Dedifferentiated amniotic fluid mesenchymal stem cell (primary cell): Measurements from ENCODE around the gene ZNF3.

ENCODE experiments used
- DNase-seq: peaks from one replicate; pipeline ENCODE4 v3.0.0-alpha.2; 2016; ENCODE audit errors: extremely low spot score

ZNF3 gene

GRCh38 chr7:100053215-100053614 is 28.3 kb downstream of the ZNF3 start:
- DNase-seq, result peak; percentile 63

GRCh38 chr7:100051611-100052010 is 29.9 kb downstream of the ZNF3 start:
- no peak for DNase-seq

GRCh38 chr7:100049441-100050291 is 31.9 kb downstream of the ZNF3 start, which contains the start of gene ZSCAN21:
Gene ZSCAN21 (plus strand): TSS chr7:100049774. CDS start chr7:100057007, 7,233 bp downstream.
- DNase-seq, result peak; percentile 83

DNA sequence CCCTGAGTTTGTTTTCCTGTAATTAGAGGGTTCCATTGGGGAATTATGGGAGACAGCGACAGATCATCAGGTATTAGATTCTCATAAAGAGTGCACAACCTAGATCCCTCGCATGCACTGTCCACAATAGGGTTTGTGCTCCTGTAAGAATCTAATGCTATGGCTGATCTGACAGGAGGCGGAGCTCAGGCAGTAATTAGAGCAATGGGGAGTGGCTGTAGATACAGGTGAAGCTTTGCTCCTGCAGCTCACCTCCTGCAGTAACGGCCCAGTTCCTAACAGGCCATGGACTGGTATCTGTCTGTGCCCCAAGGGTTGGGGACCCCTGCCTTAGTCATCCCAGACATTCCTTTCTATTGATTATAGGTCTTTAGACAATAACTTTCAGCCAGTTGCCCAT is 32.8 kb downstream of the ZNF3 start:
- no peak for DNase-seq

- DNase-seq, result no peak
These were observed 36.8 kb downstream of the ZNF3 start for GRCh38 chr7:100044718-100045117.

DNA sequence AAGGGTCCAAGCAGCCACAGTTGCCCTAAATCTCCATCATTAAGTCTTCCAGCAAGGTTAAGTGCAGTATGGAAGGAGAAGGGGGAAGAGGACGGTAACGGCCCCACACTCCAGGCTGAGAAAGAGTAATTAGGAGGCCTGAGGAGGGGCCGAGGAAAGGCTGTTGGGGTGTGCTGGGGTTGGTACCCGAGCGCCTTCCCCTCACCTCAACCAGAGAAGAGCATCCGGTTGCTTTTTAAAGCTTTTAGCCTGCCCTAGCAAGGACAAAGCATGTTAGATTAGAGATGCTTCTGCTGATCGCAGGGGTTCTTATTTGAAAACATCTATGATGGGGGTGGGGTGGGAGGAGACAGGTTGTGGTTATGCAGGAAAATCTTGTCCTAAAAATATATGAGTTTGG is 40.9 kb downstream of the ZNF3 start:
- no peak for DNase-seq

DNA sequence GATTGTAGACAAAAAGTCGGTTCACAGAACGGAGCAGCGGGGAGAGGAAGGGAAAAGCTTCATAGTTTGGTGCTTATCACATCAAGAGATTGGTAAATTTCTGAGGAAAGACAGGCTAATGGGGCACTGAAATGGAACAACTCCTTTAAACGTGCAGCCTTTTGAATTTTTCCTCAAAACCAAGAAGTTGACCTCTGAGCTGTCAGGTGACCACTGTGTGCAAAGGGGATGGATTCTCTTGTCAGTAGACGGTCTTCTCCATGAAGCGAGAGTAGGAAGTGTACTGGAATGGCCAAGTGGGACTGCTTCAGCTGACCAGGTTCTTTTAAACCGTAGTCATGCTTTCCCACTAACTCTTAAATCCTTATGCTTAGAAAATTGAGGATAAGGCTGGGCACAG is 43.2 kb downstream of the ZNF3 start:
- no peak for DNase-seq

GRCh38 chr7:100035876-100036275 is 45.6 kb downstream of the ZNF3 start:
- DNase-seq, result no peak

GRCh38 chr7:100034871-100035510 is 46.5 kb downstream of the ZNF3 start:
- DNase-seq, result peak; percentile 93

DNA sequence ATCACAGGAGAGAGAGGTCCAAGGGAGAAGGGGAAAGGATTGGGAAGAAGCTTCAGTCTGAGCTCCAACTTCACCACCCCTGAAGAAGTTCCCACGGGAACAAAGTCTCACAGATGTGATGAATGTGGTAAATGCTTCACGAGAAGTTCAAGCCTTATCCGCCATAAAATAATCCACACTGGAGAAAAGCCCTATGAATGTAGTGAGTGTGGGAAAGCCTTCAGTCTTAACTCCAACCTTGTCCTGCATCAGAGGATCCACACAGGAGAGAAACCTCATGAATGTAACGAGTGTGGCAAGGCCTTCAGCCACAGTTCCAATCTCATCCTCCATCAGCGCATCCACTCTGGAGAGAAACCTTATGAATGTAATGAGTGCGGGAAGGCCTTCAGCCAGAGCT is 48.0 kb downstream of the ZNF3 start:
- no peak for DNase-seq

DNA sequence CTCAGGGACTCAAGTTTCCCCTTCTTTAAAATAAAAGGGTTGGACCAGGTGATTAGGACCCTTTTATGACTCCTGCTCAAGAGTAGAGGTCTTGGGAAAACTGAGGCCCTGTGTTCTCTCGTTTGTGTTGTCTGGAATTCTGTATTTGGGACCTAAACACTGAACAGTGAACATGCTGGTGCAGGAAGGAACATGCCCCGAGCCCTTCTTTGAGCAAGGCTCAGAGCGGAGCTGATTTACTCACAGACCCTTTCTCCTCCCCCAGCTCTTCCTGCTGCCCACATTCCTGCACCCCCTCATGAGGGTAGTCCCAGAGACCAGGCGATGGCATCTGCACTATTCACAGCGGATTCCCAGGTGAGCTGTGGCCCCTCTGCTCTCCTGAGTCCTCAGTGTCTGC is 51.9 kb downstream of the ZNF3 start:
- DNase-seq, result no peak

DNA sequence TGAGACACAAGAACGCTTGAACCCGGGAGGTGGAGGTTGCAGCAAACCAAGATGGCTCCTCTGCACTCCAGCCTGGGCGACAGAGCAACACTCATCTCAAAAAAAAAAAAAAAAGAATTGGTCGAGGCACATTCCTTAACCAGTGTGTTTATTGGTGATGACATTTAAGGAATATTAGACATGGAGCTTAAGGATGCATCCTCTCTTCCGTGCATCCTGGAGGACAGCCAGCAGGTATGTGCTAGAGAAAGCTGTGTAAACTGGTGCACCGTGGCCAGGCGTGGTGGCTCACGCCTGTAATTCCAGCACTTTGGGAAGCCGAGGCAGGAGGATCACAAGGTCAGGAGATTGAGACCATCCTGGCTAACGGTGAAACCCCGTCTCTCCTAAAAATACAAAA is 54.3 kb downstream of the ZNF3 start:
- no peak for DNase-seq

- DNase-seq, result no peak
These were observed 57.4 kb downstream of the ZNF3 start for GRCh38 chr7:100024020-100024619.

DNA sequence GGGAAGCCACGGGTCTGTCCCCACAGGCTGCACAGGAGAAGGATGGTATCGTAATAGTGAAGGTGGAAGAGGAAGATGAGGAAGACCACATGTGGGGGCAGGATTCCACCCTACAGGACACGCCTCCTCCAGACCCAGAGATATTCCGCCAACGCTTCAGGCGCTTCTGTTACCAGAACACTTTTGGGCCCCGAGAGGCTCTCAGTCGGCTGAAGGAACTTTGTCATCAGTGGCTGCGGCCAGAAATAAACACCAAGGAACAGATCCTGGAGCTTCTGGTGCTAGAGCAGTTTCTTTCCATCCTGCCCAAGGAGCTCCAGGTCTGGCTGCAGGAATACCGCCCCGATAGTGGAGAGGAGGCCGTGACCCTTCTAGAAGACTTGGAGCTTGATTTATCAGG is 58.0 kb downstream of the ZNF3 start:
- DNase-seq, result no peak

DNA sequence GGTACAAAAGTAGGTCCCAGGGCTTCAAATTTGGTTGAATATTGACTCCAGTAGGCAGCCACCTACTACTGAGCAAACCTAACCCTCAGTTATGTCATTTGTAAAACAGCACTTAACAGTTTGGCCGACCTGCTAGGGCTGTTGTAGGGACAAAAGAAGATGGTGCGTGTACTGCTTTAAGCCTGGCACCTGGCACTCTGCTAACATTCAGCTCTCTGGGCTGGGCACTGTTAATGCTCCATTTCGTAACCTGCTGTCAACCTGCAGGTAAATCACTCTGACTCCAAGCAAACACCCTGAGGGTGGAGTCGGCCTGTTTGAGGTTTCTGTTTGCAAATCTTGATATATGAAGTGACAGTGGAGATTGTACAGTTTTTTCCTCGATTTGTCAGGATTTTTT is 58.9 kb downstream of the ZNF3 start:
- no peak for DNase-seq

- DNase-seq, result no peak
These were observed 60.2 kb downstream of the ZNF3 start for GRCh38 chr7:100021297-100021696.
